Measurements from ENCODE around the gene MXD1. TPM values are rescaled to one million over a fixed set of nuclear protein-coding genes. Genes with fewer than 3 reads are reported as not detected.

The MXD1 gene
- total and polyA plus RNA-seq, 2 of the 4 experiments (the other 2 are of a cell fraction) = 2.0 to 3.7 TPM

GRCh38 chr2:69935011-69935410 is 20.1 kb downstream of the MXD1 start:
- H3K56ac ChIP-seq (ENCODE audit: extremely low read depth, insufficient read depth, low read length) = no peak overlapping the region
- H3K23ac ChIP-seq (ENCODE audit: low read depth, low read length) = no peak overlapping the region
- H2BK120ac ChIP-seq (ENCODE audit: low read depth, low read length) = peak overlapping the region; percentile 17
- TF ChIP-seq MAZ (IDR thresholded peaks at IDR 0.05; ENCODE audit: borderline replicate concordance, low read depth, low read length) = no peak
- TF ChIP-seq POLR2A (IDR thresholded peaks at IDR 0.05; ENCODE audit: low read depth, low read length) = no peak
- TF ChIP-seq MAFK (IDR thresholded peaks at IDR 0.05; ENCODE audit: low read depth, low read length) = peak; percentile 71
- no peak for TF ChIP-seq CTCF (conservative IDR thresholded peaks at IDR 0.05; ENCODE audit: low read depth, low read length)
- no peak overlapping the region for H3K18ac ChIP-seq (ENCODE audit: low read depth, low read length)
- peak overlapping the region in 1 of 2 experiments; percentile 41; a peak in 1 of 4 replicates for H4K8ac ChIP-seq (ENCODE audit: low read depth in 2 of 2, low read length in 2 of 2)
- H3K4me2 ChIP-seq (ENCODE audit: low read depth, low read length) = no peak overlapping the region
- dilution Hi-C loops (cut with HindIII; ENCODE audit: low sequenced_read_pairs, unreplicated experiment) (no loop called here), intact Hi-C loops (cut with micrococcal nuclease) (loop anchor here (2.0 kb wide), 1 partner anchor 18 kb away; no protein-coding TSS in a partner anchor), in situ Hi-C loops (cut with MboI; ENCODE audit: low sequenced_read_pairs) (no loop called here)
- H2AK5ac ChIP-seq (ENCODE audit: low read depth, low read length) = peak overlapping the region; percentile 52
- peak overlapping the region; percentile 66; the same call in 2 of the 3 replicates for H2BK15ac ChIP-seq (ENCODE audit: low read depth, low read length)
- H3K4me3 ChIP-seq (ENCODE audit: insufficient read depth, low read depth, low read length) = no peak overlapping the region
- H3K4ac ChIP-seq (ENCODE audit: low read depth, low read length) = peak overlapping the region; percentile 23; the same call in 1 of the 2 replicates
- no peaks in the 10 kb centered on the region for H4K20me1 ChIP-seq (ENCODE audit: insufficient read depth, low read length)
- CTCF ChIA-PET = no interaction called here
- WGBS, 2 experiments (ENCODE audit: extremely low coverage in 2 of 2, insufficient read length in 1 of 2) = 100% methylated on average over 1 of the region's 5 CpGs; no CpG with 5 or more reads in 1 of the 2 experiments
- no peaks in the 10 kb centered on the region for H3K27me3 ChIP-seq (ENCODE audit: control insufficient read depth, insufficient read depth, low read length)
- peaks cover 16% of the 10 kb centered on the region for H3K9me1 ChIP-seq (ENCODE audit: insufficient read depth, low read length)
- H3K4me1 ChIP-seq (ENCODE audit: control insufficient read depth, insufficient read depth, low read length) = peaks cover 11% of the 10 kb centered on the region
- H3K14ac ChIP-seq (replicated peaks; ENCODE audit: low read depth, low read length) = 0 out of 2 replicates have a peak overlapping the region, but pooled peaks have one; percentile 51
- 0 out of 2 replicates have a peak overlapping the region, but pooled peaks have one; percentile 3 for H3K27ac ChIP-seq (ENCODE audit: insufficient read depth, low read length)
- peak overlapping the region; percentile 1; the same call in 1 of the 2 replicates for H2BK20ac ChIP-seq (ENCODE audit: low read depth, low read length)
- peaks cover 29% of the 10 kb centered on the region for H3K36me3 ChIP-seq (ENCODE audit: control insufficient read depth, insufficient read depth, low read length)
- H2BK5ac ChIP-seq (ENCODE audit: low read depth, low read length, poor library complexity, severe bottlenecking) = peak overlapping the region; percentile 4
- DNase-seq (no peak), ATAC-seq (ENCODE audit: low read depth) (no peak)
- POLR2A ChIA-PET (ENCODE audit: unreplicated experiment) = no interaction called here
- no TSS peak for BruUV-seq (replicated peaks)
- H3K9me3 ChIP-seq (ENCODE audit: control insufficient read depth, insufficient read depth, low read length) = no peaks in the 10 kb centered on the region
- peak overlapping the region; percentile 66 for H4K91ac ChIP-seq (ENCODE audit: insufficient read depth, low read depth, low read length)
- H4K5ac ChIP-seq (ENCODE audit: low read depth, low read length) = no peak overlapping the region
- no peak overlapping the region for H2AK9ac ChIP-seq (replicated peaks; ENCODE audit: low read depth, low read length, poor library complexity)
- H2AFZ ChIP-seq (replicated peaks; ENCODE audit: low read length, poor library complexity) = no peak overlapping the region
- peaks cover 14 to 21% of the 10 kb centered on the region in 2 experiments for H3K79me1 ChIP-seq (ENCODE audit: low read depth in 1 of 2, low read length in 2 of 2)
- no peak overlapping the region for H3K9ac ChIP-seq (ENCODE audit: low read depth, low read length)
